Central memory CD4-positive, alpha-beta T cell (primary cell): ENCODE results near the gene KCNQ1OT1.

Experiments
- DNase-seq: peaks from one replicate; pipeline ENCODE4 v3.0.0; 2022

KCNQ1OT1 gene

DNA sequence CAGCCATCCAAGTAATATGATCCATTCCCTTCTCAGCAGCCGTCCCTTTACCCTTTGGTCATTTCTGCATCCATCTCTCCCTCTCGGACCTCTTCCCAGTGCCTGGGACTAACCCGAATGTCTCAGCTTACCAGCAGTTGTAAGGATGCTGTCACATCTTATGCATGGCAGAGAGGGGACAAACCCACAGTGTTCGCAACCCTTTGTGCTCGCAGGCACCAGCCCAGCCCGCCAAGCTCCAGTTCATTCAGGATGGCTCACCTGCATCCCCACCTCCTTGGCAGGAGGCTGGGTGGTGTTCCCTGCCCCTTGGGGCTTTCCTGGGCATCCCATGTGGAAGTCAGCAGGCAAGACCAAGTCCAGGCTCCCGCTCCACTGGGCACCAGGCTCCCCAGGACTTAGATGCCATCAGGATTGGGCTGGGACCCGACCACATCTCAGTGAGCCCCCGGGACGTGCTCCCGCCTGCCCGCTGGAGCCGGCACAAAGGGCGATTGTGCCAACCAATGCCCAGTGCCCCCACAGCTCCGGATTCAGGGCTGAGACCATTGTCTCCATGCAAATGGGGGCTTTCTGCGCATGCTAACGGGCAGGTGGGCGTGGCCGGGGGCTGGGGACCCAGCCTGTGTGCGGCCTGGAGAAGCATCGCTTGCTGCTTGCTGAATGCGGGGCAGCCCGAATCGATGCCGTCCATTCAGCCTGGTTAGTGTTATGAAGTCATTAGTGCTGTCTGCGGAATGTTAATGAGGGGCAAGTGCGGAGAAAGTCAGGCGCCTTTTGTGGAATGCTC is 108.6 kb downstream of the KCNQ1OT1 start:
- no peak for DNase-seq

DNA sequence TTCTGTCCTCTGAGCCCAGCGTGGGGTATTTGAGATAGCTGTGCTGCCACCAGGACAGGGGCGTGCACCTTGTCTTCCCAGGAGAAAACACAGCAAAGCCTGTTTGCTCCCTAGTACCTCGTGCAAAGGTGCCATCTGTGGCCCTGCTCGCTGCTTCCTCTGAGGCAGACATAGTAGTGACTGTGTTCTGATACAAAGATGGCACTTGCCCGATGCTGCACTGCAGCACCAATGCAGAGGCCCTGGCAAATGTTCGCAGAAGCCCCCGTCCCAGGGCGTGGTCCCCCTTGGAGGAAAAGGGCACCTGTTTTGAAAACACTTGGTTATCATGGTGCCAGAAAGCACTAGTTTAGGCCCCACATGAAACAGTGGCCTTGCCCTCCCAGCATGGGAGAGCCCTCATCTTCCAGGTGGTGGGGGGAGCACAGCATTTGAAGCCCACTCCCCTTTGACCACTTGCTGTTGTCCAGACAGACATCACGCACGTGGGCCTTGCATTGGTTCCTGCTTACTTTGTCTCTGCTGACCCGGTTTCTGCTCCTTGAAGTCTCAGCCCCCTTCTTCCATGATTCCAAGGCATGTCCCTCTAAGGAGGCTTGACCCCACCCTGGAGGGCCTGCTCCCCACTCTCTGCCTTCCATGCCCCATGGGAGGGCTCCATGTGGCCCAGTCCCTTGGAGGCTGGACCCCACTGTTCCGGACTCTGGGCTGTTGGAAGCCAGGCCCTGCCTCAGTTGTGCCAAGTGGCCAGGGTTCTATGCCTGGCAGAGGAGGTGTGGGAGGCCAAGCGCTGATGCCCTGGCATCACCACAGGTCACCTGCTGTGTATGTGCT is 109.4 kb downstream of the KCNQ1OT1 start:
- DNase-seq, result no peak

DNA sequence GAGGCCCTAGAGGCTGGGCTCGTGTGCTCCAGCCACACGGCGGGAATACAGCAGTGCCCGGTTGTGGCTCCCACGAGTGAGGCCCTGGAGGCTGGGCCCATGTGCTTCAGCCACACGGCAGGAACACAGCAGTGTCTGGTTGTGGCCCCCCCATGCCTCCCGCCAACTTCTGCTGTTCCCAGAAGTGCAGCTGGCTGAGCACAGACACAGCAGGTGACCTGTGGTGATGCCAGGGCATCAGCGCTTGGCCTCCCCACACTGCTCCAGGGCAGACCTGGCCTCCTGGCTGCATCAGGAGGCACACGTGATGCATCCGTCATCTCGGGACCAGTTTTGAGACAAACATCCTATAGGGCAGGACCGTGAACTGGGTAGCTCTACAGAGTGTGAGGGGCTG is 110.3 kb downstream of the KCNQ1OT1 start:
- no peak for DNase-seq

DNA sequence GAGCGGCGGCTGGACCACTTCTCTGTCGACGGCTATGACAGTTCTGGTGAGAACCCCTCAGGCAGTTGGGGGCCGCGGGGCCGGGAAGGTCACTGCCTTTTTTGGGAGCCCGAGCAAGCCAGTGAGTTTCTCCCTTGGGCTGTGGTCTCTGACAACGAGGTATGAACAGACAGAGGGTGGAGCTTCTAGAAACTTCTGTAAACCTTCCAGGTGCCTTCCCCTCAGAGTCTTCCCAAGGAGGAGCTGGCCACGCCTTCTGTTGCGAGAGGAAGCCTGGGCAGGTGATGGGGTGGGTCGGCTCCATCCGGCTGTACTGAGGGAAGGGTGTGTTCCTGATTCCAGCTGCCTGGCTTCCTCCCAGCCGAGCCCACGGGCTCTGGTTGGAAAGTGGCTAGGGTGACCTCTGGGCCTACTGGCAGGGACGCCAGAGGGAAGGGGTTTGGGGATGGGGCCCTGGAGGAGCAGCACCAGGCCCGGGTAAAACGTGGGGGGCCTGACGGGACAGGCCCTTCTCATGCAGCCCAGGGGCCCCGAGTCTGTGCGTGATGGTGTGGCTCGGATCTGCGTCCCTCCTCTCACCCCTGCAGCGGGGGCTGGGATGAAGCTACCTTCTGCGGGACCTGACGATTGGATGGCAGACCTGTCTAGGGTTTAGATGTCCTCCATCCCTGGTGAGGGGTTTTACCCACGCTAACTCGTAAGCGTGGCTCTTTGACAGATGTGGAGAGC is 110.8 kb downstream of the KCNQ1OT1 start:
- DNase-seq, result no peak

DNA sequence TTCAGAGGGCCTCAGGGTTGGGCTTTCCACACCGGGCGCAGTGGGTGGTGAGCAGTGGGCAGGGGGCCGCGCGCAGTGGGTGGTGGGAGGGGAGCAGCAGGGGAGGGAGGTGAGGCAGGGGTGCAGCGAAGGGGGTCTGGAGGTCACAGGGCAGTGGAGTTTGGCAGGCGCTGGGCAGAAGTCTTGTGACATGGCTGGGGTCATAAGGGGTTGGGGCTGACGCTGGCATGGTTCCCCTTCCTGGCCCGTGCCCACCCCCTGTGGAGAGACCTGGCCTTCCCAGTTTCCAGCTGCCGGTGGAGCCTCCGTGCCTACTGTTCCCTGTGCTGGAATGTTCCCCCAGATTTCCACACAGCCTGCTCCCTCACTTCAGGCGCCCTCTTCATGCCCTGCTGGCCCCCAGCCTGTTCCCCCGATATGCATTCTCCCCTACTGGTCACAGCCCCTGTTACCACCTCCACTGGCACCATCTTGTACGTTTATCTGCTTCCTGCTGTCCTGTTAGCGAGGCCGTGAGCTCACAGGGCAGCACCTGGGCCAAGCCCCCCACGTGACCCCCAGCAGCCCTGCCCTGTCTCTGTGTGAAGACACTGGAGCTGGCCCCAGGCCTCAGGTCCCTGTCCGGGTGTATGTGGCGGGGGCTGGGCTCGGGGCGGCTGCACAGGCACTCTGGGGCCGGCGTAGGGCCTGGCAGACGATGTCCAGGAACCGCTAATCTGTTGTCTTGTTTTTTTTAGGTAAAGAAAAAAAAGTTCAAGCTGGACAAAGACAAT is 111.6 kb downstream of the KCNQ1OT1 start:
- DNase-seq, result no peak

DNA sequence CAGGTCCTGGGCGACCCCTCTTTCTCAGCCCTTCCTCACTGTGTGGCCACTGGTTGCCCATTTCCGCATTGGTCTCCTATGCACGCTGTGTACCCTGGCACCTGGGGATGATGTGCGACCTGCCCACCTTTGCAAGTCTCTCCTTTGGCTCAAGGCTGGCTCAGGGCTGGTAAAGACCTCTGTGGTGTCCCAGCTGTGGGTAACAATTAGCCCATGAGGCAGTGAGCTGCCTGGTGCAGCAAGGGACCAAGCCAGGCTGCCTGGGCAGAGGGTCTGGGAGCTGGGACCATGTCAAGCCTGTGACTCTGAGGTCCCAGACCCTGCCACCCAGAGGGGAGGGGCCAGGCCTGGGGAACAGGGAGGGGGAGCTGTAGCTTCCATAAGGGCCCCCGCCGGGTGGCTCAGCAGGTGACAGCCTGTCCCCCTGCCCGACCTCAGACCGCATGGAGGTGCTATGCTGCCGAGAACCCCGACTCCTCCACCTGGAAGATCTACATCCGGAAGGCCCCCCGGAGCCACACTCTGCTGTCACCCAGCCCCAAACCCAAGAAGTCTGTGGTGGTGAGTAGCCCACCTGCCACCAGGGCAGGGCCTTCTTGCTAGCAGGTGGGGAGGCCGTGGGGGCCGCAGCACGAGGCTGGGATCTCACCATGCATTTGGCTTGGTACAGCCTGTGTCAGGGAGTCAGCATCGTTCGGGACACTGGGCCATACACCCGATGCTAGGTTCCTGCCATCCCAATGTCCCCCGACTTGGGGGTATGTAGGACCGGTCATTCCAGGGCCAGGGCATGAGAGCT is 112.5 kb downstream of the KCNQ1OT1 start:
- no peak for DNase-seq

DNA sequence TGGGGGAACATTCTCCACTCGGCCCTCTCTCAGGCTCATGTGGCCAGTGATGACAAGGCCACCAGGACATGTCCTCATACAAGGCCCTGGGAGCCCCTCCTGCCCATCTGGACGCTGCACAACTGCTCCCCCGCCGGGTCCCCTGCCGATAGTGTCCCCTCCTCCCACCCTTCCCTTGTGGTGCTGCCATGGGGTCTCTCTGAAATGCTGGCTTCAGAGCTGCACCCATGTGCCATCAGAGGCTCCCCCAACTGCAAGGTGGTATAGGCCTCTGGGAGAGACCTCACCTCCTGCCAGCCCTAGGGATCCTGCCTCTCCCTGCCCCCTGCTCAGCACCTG is 113.0 kb downstream of the KCNQ1OT1 start:
- DNase-seq, result no peak

DNA sequence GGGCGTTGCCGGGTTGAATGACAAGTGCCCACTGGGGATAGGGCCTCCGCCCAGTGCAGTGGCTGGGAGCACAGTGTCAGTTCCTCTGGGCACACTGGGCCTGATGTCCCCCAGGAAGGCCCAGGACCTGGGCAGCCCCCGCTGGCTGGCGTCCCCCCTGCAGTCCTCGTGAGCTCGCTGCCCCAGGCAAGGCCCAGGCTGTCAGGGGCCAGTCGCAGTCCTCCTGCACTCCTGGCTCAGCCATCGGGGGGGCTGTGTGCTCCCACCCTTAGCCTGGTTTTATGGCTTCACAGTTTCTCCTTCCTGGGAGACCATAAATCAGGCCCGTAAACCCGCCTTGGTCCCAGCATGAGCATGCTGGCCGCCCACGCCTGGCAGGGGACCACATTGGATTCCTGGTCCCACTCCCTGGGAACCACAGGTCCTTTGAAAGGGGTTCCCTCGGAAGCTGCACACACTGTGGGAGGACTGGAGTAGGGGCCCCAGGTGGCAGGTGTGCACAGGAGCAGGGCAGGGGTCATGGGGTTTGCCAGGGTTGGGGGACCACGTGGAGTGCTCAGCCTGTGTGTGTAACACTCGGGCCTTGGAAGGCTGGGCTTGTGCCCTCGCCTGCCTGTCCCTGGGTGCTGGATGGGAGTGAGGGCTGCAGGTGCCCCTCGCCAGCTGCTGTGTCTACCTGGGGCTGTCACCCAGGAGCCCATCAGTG is 113.6 kb downstream of the KCNQ1OT1 start:
- no peak for DNase-seq

DNA sequence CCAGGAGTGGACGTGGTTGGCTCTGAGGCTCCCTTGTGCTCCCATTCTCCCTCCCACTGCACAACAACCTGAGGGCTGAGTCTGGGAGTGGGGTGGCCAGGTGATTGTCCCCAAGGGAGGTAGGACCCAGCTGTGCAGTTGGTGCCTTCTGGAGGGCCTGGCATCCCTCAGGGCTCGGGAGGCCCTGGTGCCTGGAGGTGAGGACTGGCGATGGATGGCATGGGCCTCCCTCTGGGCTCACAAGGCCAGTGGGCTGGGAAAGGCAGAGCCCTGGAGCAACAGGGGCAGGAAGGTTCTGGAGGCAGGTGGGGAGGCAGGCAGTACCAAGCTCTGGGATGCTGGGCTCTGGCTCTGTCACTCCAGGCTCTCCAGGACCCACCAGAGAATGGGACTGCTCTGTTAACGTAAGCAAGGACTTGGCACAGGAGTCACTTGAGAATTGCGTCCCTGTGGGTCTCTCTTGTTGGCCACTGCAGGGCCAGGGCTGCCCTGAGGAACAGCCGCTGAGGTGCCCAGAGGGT is 114.2 kb downstream of the KCNQ1OT1 start:
- no peak for DNase-seq

DNA sequence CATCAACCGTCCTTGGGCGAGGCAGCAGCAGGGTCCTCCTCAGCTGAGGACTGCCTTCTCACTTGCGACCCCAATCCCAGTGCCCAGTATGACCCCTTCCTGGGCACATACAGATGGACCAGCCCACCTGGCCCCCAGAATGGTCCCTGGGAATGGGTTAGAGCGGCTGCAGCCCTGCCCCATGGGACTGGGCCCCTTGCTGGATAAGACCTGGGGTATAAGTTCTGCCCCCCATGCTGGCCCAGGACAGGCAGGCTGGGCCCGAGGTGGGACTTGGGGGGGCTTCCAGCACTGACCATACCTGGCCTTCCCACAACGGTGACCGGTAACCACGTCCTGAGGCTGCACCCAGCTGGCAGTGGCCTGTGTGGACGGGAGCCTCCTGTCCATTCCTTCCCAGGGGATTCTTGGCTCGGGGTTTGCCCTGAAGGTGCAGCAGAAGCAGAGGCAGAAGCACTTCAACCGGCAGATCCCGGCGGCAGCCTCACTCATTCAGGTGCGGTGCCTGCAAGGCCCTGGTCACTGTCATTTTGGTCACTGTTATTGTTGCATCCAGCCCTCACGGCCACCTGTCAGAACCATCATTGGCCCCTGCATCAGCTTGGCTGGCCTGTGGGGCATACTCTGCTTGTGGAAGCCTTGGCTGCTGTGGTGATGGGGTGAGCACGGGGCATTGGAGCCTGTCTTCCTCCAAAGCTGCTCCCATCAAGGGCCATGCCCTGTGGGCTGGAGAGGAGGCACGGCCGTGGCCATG is 114.8 kb downstream of the KCNQ1OT1 start:
- DNase-seq, result no peak

DNA sequence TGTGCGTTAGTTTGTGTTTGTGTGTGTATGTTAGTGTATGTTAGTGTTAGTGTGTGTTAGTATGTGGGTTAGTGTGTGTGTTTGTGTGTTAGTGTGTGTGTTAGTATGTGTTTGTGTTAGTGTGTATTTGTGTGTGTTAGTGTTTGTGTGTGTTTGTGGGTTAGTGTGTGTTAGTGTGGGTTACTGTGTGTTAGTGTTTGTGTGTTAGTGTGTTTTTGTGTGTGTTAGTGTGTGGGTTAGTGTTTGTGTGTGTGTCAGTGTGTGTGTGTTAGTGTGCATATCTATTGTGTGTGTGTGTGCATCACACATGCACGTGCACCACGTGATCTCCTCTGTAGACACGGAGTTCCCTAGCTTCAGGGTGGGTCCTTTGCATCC is 115.4 kb downstream of the KCNQ1OT1 start:
- DNase-seq, result no peak

DNA sequence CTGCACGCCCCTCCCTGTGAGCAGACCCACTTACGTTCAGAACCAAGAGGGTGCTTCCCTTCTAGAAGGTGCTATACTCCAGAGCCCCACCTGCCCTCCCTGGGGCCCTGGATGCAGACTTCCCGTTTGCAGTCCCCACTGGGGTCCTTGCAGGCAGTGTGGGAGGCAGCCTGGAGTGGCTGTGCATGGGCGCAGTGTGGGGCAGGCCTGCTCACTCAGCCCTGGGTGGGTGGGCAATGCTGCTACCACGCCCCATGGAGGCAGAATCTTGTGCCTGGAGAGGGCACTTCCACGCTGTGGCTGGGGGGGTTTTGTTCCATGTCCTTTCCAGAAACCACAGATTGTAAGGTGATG is 116.2 kb downstream of the KCNQ1OT1 start:
- DNase-seq, result no peak

DNA sequence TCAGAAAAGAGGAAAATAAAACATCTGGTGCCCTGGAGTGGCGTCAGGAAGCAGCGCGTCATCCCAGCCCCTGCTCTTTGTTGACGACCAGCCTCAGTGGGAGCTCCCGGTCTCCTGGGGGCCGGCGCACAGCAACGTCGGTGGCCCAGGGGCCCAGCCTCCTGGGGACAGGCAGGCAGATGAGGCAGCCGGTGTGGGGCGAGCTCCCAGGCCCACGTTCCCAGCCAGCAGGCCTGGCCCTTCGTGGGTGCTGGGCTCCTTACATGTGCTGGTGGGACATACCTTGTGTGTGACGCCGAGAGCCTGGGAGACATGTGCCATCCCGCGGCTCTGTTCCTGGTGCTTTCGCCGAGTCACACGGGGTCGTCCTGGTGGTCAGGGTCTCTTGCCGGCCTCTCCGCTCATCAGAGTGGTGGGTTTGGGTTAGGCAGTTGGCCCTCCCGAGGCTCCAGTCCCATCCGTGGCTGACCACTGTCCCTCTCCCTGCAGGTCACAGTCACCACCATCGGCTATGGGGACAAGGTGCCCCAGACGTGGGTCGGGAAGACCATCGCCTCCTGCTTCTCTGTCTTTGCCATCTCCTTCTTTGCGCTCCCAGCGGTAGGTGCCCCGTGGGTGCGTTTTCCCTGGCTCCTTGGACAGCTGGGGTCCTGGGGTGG is 116.7 kb downstream of the KCNQ1OT1 start:
- no peak for DNase-seq

DNA sequence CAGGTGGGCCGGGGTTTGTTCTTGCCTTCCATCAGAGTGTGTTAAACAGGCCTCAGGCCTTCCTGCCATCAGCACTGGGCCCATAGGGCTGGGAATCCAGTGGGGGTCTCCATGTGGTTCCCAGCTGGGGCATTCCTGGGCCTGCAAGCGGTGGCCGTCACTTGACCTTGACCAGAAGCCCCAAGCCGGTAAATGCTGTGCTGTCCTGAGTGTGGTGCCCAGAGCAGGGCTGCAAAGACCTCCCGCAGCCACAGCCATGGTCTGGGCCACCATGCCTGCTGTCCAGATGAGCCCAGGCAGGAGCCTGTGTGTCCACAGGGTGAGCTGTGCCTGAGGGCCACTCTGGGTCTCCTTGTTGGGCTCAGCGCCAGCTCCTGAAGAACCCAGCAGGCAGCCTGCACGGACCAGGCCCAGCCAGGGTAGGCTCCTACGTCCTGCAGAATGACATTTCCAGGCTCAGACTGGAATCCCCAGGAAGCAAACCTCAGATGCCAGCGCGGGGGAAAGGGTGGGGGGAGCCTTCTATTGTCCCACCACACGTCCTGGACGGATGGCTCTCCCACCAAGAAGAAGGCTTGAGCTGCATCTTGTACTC is 117.3 kb downstream of the KCNQ1OT1 start:
- no peak for DNase-seq

DNA sequence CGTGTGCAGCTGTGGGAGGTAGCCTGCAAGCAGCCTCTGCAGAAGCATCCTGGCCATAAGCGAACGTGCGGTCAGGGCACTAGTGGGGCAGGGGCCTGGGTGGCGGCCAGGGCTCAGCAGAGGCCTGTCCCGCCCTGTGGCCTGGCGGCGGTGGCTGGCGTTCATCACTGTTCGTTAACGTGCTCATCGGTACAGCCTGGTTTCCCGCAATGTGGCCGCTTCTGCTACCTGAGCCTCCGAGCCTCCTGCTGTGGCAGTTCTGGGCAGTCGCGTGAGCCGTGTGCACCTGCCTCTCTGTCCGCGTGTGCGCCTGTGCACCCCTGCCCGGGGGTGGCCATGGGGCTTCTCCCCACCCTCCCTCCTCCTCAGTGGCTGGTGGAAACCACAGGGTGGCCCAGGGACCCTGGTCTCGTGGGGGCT is 117.9 kb downstream of the KCNQ1OT1 start:
- no peak for DNase-seq

DNA sequence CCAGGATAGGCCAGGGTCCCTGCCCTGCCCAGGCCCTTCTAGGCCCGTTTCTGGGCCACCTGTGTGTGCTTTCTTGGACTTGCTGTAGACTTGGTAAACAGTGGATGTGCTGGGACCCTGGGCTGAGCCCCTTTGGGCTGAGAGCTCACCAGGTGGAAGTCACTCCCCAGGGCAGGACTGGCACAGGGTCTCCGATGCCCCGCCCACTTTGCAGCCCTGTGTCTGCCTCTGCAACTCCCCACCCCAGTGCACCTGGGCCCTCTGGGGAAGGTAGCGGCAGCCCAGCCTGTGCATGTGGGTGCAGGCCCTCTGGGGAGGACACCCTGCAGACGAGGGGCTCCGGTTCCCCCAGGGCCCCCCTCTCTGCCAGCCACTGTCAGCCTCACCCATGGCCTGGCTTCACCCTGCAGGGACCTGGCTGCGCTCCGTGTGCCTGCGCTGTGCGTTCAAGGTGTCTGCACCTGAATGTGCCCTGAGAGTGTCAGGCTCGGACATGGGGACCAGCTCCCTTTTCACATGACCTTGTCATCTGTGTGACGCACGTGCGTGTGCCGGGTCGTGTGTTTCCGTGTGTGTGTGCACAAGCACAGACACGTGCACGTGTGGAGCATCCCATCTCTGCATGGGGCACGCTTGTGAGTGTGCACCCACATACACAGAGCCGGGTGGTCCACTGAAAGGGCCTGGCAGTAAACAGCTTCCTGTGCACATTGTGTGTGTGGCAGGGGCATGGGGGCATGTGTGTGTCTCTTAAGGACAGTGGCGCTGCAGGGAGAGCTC is 118.5 kb downstream of the KCNQ1OT1 start:
- no peak for DNase-seq

DNA sequence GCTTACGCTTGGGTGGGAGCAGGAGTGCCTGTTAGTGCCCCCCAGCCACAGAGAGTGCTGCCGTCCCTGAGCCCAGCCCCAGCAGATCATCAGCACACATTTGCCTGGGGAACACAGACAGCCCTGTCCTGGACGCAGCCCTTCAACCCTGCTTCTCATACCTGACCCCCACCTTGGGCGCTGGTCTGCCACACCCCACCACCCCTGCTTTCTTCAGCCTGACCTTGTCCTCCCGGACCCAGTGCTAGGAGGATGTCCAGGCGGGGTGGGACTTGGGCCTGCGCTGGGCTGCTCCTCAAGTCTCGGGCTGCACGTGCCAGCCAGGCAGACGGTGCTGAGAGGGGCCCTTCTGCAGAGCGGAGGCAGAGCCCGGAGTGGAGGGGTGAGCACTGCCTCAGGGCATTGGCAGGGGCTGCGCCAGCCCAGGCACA is 119.2 kb downstream of the KCNQ1OT1 start:
- no peak for DNase-seq

DNA sequence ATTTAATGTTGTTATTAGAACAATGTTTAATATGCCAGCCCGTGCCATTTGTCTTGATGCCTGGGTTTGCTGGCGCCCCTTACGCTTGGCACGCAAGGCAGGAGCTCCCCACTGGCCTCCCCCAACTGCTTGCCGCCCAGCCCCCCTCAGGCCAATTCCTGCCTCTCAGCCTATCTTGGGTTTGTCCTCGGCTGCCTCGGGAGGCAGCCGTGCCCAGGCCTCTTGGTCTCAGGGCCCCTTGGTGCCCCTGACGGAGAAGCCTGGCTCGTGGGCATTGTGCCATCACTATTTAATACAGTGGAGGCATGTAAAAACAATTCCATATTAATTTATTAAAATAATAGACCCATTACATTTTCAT is 119.8 kb downstream of the KCNQ1OT1 start:
- DNase-seq, result no peak
